Immature natural killer cell (primary cell): Measurements from ENCODE around the gene CACNA2D3. TPM values are rescaled to one million over a fixed set of nuclear protein-coding genes. Genes with fewer than 3 reads are reported as not detected.

Experiments
- DNase-seq, 3 donors: peaks; one replicate each; pipeline ENCODE4 v3.0.0; 2022; ENCODE audit warnings: mixed read lengths in 1 of 3
- H3K27ac Mint-ChIP-seq, 6 donors: one replicate each; pipeline ENCODE4 v1.8.0; 2020; ENCODE audit warnings: mixed read lengths in 6 of 6, mild to moderate bottlenecking in 5 of 6, inconsistent platforms in 4 of 6, moderate library complexity in 3 of 6
- H3K27me3 Mint-ChIP-seq, 3 donors: one replicate each; pipeline ENCODE4 v1.8.0; 2020 to 2021; ENCODE audit warnings: low read depth in 3 of 3, mild to moderate bottlenecking in 3 of 3, mixed read lengths in 3 of 3, moderate library complexity in 3 of 3, inconsistent platforms in 1 of 3
- H3K36me3 Mint-ChIP-seq, 3 donors: one replicate each; pipeline ENCODE4 v1.8.0; 2020; ENCODE audit warnings: mixed read lengths in 3 of 3, inconsistent platforms in 2 of 3, mild to moderate bottlenecking in 2 of 3
- H3K4me1 Mint-ChIP-seq, 2 donors: one replicate each; pipeline ENCODE4 v1.8.0; 2020; ENCODE audit warnings: inconsistent platforms in 2 of 2, mild to moderate bottlenecking in 2 of 2, mixed read lengths in 2 of 2, moderate library complexity in 1 of 2
- H3K4me3 Mint-ChIP-seq, 5 donors: one replicate each; pipeline ENCODE4 v1.8.0; 2020; ENCODE audit warnings: mild to moderate bottlenecking in 5 of 5, mixed read lengths in 5 of 5, inconsistent platforms in 3 of 5, moderate library complexity in 3 of 5
- H3K9me3 Mint-ChIP-seq, 6 donors: one replicate each; pipeline ENCODE4 v1.8.0; 2020; ENCODE audit warnings: mild to moderate bottlenecking in 6 of 6, mixed read lengths in 6 of 6, inconsistent platforms in 4 of 6, moderate library complexity in 3 of 6
- polyA plus RNA-seq, 3 donors: library from polyadenylated mRNA; unstranded; fragments of 300-500 nt; fragmentation: Illumina TruSeq; gene quantifications; one replicate each; pipeline ENCODE4 v1.2.3, GENCODE V29; 2021

The CACNA2D3 gene
- polyA plus RNA-seq, 3 donors from 2014 or later, result 0.39 to 4.6 (median 0.77) TPM

- Mint-ChIP-seq H3K27me3 (peaks cover 0 to 2% (median 2%) of the 10 kb centered on the region in 3 donors), H3K36me3 (no peaks in the 10 kb centered on the region), H3K4me1 (no peaks in the 10 kb centered on the region), H3K4me3 (no peak overlapping the region), H3K9me3 (peaks cover 0 to 2% (median 0%) of the 10 kb centered on the region in 6 donors), H3K27ac (no peak overlapping the region)
- DNase-seq, result no peak
These were observed 74.1 kb downstream of the CACNA2D3 start for GRCh38 chr3:54196360-54196991.

GRCh38 chr3:54197509-54197908 lies 75.2 kb downstream of the CACNA2D3 start:
- peaks cover 0 to 2% (median 0%) of the 10 kb centered on the region in 6 donors for H3K9me3 Mint-ChIP-seq
- no peaks in the 10 kb centered on the region for H3K4me1 Mint-ChIP-seq
- DNase-seq, result no peak
- H3K4me3 Mint-ChIP-seq, result no peak overlapping the region
- no peaks in the 10 kb centered on the region for H3K36me3 Mint-ChIP-seq
- no peak overlapping the region for H3K27ac Mint-ChIP-seq
- peaks cover 0 to 2% (median 2%) of the 10 kb centered on the region in 3 donors for H3K27me3 Mint-ChIP-seq

- no peak overlapping the region for H3K27ac Mint-ChIP-seq
- H3K9me3 Mint-ChIP-seq, result peaks cover 0 to 2% (median 0%) of the 10 kb centered on the region in 6 donors
- no peaks in the 10 kb centered on the region for H3K4me1 Mint-ChIP-seq
- peaks cover 0 to 2% (median 2%) of the 10 kb centered on the region in 3 donors for H3K27me3 Mint-ChIP-seq
- no peak for DNase-seq
- H3K36me3 Mint-ChIP-seq, result no peaks in the 10 kb centered on the region
- no peak overlapping the region for H3K4me3 Mint-ChIP-seq
These were observed 76.2 kb downstream of the CACNA2D3 start for GRCh38 chr3:54198556-54198955.

GRCh38 chr3:54202054-54202453 lies 79.7 kb downstream of the CACNA2D3 start:
- no peaks in the 10 kb centered on the region for H3K36me3 Mint-ChIP-seq
- peaks cover 0 to 2% (median 0%) of the 10 kb centered on the region in 6 donors for H3K9me3 Mint-ChIP-seq
- no peak overlapping the region for H3K4me3 Mint-ChIP-seq
- no peaks in the 10 kb centered on the region for H3K4me1 Mint-ChIP-seq
- DNase-seq, result no peak
- H3K27me3 Mint-ChIP-seq, result peaks cover 2 to 4% (median 3%) of the 10 kb centered on the region in 3 donors
- no peak overlapping the region for H3K27ac Mint-ChIP-seq

- Mint-ChIP-seq H3K4me1 (no peaks in the 10 kb centered on the region), H3K36me3 (no peaks in the 10 kb centered on the region), H3K9me3 (peaks cover 0 to 2% (median 0%) of the 10 kb centered on the region in 6 donors), H3K27ac (no peak overlapping the region), H3K4me3 (no peak overlapping the region), H3K27me3 (peaks cover 2 to 4% (median 3%) of the 10 kb centered on the region in 3 donors)
- no peak for DNase-seq
These were observed 80.4 kb downstream of the CACNA2D3 start for GRCh38 chr3:54202651-54203248.

- Mint-ChIP-seq H3K27me3 (peaks cover 4 to 6% (median 6%) of the 10 kb centered on the region in 3 donors), H3K27ac (no peak overlapping the region), H3K36me3 (no peaks in the 10 kb centered on the region), H3K4me1 (no peaks in the 10 kb centered on the region), H3K9me3 (peaks cover 0 to 2% (median 0%) of the 10 kb centered on the region in 6 donors), H3K4me3 (no peak overlapping the region)
- DNase-seq, result no peak
These were observed 84.5 kb downstream of the CACNA2D3 start for GRCh38 chr3:54206874-54207273.

- H3K9me3 Mint-ChIP-seq, result peaks cover 0 to 2% (median 0%) of the 10 kb centered on the region in 6 donors
- no peak for DNase-seq
- H3K4me3 Mint-ChIP-seq, result no peak overlapping the region
- H3K27me3 Mint-ChIP-seq, result peaks cover 0 to 7% (median 3%) of the 10 kb centered on the region in 3 donors
- no peaks in the 10 kb centered on the region for H3K4me1 Mint-ChIP-seq
- H3K36me3 Mint-ChIP-seq, result no peaks in the 10 kb centered on the region
- H3K27ac Mint-ChIP-seq, result no peak overlapping the region
These were observed 88.7 kb downstream of the CACNA2D3 start for GRCh38 chr3:54211097-54211496.

GRCh38 chr3:54212723-54213122 lies 90.4 kb downstream of the CACNA2D3 start:
- H3K4me3 Mint-ChIP-seq, result no peak overlapping the region

GRCh38 chr3:54213907-54214306 lies 91.6 kb downstream of the CACNA2D3 start:
- no peak for DNase-seq
- Mint-ChIP-seq H3K36me3 (no peaks in the 10 kb centered on the region), H3K9me3 (peaks cover 0 to 2% (median 0%) of the 10 kb centered on the region in 6 donors), H3K4me3 (no peak overlapping the region), H3K27me3 (peaks cover 0 to 3% (median 1%) of the 10 kb centered on the region in 3 donors), H3K4me1 (no peaks in the 10 kb centered on the region), H3K27ac (no peak overlapping the region)

More at GRCh38 chr3:54212723-54213122, 90.4 kb downstream of the CACNA2D3 start:
- Mint-ChIP-seq H3K27ac (no peak overlapping the region), H3K4me1 (no peaks in the 10 kb centered on the region), H3K36me3 (no peaks in the 10 kb centered on the region), H3K27me3 (peaks cover 0 to 7% (median 3%) of the 10 kb centered on the region in 3 donors), H3K9me3 (peaks cover 0 to 2% (median 0%) of the 10 kb centered on the region in 6 donors)
- DNase-seq, result no peak

GRCh38 chr3:54214845-54215244 lies 92.5 kb downstream of the CACNA2D3 start:
- no peaks in the 10 kb centered on the region for H3K36me3 Mint-ChIP-seq
- no peak overlapping the region for H3K4me3 Mint-ChIP-seq
- H3K4me1 Mint-ChIP-seq, result no peaks in the 10 kb centered on the region
- H3K27me3 Mint-ChIP-seq, result peaks cover 0 to 3% (median 1%) of the 10 kb centered on the region in 3 donors
- no peak overlapping the region for H3K27ac Mint-ChIP-seq
- no peak for DNase-seq
- peaks cover 0 to 2% (median 0%) of the 10 kb centered on the region in 6 donors for H3K9me3 Mint-ChIP-seq

- no peak for DNase-seq
- no peaks in the 10 kb centered on the region for H3K4me1 Mint-ChIP-seq
- no peak overlapping the region for H3K4me3 Mint-ChIP-seq
- H3K9me3 Mint-ChIP-seq, result peaks cover 0 to 2% (median 0%) of the 10 kb centered on the region in 6 donors
- H3K27ac Mint-ChIP-seq, result no peak overlapping the region
- peaks cover 1 to 3% (median 3%) of the 10 kb centered on the region in 3 donors for H3K27me3 Mint-ChIP-seq
- H3K36me3 Mint-ChIP-seq, result no peaks in the 10 kb centered on the region
These were observed 93.2 kb downstream of the CACNA2D3 start for GRCh38 chr3:54215521-54215920.

GRCh38 chr3:54217828-54218227 lies 95.5 kb downstream of the CACNA2D3 start:
- Mint-ChIP-seq H3K4me3 (no peak overlapping the region), H3K36me3 (no peaks in the 10 kb centered on the region), H3K4me1 (no peaks in the 10 kb centered on the region), H3K27ac (no peak overlapping the region), H3K9me3 (peaks cover 0 to 2% (median 0%) of the 10 kb centered on the region in 6 donors), H3K27me3 (peaks cover 0 to 3% (median 3%) of the 10 kb centered on the region in 3 donors)
- DNase-seq, result no peak

- H3K4me3 Mint-ChIP-seq, result no peak overlapping the region
- H3K9me3 Mint-ChIP-seq, result no peaks in the 10 kb centered on the region
- H3K36me3 Mint-ChIP-seq, result no peaks in the 10 kb centered on the region
- H3K4me1 Mint-ChIP-seq, result no peaks in the 10 kb centered on the region
- no peak for DNase-seq
- H3K27me3 Mint-ChIP-seq, result peaks cover 2 to 5% (median 3%) of the 10 kb centered on the region in 3 donors
- no peak overlapping the region for H3K27ac Mint-ChIP-seq
These were observed 100.0 kb downstream of the CACNA2D3 start for GRCh38 chr3:54222316-54222715.

GRCh38 chr3:54223063-54223462 lies 100.7 kb downstream of the CACNA2D3 start:
- Mint-ChIP-seq H3K27ac (no peak overlapping the region), H3K4me3 (no peak overlapping the region), H3K9me3 (peaks cover 0 to 3% (median 0%) of the 10 kb centered on the region in 6 donors), H3K36me3 (no peaks in the 10 kb centered on the region), H3K27me3 (peaks cover 2 to 5% (median 4%) of the 10 kb centered on the region in 3 donors), H3K4me1 (no peaks in the 10 kb centered on the region)
- no peak for DNase-seq
